Fibroblast of pulmonary artery (primary cell): ENCODE measurements around the gene CAMTA1.

ENCODE experiments used
- DNase-seq: peaks from one replicate; pipeline ENCODE4 v3.0.0-alpha.2; 2010; ENCODE audit warnings: low read depth
- H3K4me3 ChIP-seq: replicated peaks from 2 replicates; pipeline ENCODE4 v1.5.1; 2011; ENCODE audit warnings: low read depth, mild to moderate bottlenecking, control low read depth, low read length, moderate library complexity
- TF ChIP-seq, protein P1 (sequence below): IDR thresholded peaks from 2 replicates; pipeline ENCODE4 v1.5.1; 2011; ENCODE audit warnings: mild to moderate bottlenecking, control low read depth, low read length, inconsistent platforms; ENCODE audit errors: missing control alignments

The CAMTA1 gene

DNA sequence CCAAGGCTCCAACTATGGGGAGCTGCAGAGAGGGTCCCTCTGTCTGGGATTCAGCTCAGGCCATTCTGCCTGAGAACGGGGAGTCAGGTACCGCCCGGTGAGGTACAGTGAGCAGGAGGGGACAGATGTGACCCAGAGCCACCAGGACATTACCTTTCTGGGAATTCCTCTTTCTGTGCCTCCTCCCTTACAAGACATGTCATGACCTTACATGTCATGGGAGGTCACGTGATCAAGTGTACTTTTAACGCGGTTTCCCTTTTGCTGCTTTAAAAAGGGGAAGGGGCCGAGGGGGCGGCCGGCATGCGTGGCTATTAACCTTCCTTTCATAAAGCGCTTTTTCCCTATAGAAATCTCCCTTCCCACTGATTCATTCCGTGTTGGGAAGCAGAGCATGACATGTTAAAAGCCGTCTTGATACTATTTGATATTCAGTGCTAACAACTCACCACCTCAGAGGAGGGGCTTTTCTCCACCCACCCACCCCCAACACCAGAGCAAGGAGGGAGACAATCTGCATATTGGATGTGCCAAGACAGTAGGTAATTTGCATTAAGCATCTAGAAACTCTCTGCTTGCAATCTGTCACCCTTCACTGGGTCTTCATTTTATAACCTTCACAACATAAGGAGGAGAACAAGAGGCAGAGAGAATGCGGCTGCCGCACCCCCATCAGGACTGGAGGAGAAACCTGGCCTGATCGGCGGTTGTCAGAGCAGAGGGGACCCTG is 872.2 kb downstream of the CAMTA1 start:
- DNase-seq = no peak
- H3K4me3 ChIP-seq = no peak overlapping the region
- TF ChIP-seq, protein P1, sequence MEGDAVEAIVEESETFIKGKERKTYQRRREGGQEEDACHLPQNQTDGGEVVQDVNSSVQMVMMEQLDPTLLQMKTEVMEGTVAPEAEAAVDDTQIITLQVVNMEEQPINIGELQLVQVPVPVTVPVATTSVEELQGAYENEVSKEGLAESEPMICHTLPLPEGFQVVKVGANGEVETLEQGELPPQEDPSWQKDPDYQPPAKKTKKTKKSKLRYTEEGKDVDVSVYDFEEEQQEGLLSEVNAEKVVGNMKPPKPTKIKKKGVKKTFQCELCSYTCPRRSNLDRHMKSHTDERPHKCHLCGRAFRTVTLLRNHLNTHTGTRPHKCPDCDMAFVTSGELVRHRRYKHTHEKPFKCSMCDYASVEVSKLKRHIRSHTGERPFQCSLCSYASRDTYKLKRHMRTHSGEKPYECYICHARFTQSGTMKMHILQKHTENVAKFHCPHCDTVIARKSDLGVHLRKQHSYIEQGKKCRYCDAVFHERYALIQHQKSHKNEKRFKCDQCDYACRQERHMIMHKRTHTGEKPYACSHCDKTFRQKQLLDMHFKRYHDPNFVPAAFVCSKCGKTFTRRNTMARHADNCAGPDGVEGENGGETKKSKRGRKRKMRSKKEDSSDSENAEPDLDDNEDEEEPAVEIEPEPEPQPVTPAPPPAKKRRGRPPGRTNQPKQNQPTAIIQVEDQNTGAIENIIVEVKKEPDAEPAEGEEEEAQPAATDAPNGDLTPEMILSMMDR = no peak

DNA sequence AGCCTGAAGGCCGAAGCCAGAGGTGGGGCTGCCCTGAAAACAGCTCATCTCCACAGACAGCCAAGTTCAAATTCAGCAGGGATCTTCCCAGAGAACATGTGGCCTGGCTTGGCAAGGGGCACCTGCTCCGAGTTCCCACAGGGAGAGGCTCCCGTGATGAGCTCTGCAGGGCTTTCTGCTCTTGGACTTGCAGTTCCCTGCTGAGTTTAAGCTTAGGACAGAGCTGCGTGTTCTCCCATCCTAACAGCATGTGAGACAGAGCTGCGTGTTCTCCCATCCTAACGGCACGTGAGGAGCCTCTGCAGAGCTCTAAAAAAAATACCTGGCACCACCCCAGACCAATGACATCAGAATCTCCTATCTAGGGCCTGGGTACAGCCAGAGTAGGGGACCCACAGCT is 872.8 kb downstream of the CAMTA1 start:
- TF ChIP-seq, protein P1 = no peak

DNA sequence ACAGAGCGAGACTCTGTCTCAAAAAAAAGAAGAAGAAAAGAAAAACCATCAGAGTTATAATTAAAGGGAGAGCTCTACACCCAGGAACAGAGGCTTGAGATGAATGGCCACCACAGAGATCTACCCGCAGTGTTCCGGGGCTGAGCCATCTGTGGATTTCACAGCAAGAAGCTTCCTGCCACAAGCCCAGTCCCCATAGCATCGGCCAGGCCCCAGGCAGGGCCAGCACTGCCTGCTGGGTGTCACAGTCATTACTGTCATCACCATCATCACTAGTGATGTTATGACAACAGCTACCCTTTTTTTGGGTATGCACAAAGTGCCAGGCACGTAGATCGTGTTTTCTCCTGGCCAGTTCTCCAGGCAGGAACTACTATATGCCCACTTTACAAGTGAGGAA is 874.3 kb downstream of the CAMTA1 start:
- TF ChIP-seq, protein P1 = no peak

More for the DNA sequence above, 872.8 kb downstream of the CAMTA1 start:
- no peak overlapping the region for H3K4me3 ChIP-seq
- DNase-seq = no peak

DNA sequence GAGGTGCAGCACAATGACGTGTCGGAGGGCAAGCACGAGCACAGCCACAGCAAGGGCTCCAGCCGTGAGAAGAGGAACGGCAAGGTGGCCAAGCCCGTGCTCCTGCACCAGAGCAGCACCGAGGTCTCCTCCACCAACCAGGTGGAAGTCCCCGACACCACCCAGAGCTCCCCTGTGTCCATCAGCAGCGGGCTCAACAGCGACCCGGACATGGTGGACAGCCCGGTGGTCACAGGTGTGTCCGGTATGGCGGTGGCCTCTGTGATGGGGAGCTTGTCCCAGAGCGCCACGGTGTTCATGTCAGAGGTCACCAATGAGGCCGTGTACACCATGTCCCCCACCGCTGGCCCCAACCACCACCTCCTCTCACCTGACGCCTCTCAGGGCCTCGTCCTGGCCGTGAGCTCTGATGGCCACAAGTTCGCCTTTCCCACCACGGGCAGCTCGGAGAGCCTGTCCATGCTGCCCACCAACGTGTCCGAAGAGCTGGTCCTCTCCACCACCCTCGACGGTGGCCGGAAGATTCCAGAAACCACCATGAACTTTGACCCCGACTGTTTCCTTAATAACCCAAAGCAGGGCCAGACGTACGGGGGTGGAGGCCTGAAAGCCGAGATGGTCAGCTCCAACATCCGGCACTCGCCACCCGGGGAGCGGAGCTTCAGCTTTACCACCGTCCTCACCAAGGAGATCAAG is 878.3 kb downstream of the CAMTA1 start:
- no peak for DNase-seq
- TF ChIP-seq, protein P1 = no peak

More for the DNA sequence above, 874.3 kb downstream of the CAMTA1 start:
- no peak overlapping the region for H3K4me3 ChIP-seq
- DNase-seq = no peak

DNA sequence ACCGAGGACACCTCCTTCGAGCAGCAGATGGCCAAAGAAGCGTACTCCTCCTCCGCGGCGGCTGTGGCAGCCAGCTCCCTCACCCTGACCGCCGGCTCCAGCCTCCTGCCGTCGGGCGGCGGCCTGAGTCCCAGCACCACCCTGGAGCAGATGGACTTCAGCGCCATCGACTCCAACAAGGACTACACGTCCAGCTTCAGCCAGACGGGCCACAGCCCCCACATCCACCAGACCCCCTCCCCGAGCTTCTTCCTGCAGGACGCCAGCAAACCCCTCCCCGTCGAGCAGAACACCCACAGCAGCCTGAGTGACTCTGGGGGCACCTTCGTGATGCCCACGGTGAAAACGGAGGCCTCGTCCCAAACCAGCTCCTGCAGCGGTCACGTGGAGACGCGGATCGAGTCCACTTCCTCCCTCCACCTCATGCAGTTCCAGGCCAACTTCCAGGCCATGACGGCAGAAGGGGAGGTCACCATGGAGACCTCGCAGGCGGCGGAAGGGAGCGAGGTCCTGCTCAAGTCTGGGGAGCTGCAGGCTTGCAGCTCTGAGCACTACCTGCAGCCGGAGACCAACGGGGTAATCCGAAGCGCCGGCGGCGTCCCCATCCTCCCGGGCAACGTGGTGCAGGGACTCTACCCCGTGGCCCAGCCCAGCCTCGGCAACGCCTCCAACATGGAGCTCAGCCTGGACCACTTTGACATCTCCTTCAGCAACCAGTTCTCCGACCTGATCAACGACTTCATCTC is 879.1 kb downstream of the CAMTA1 start:
- TF ChIP-seq, protein P1 = no peak
- no peak for DNase-seq

More for the DNA sequence above, 878.3 kb downstream of the CAMTA1 start:
- H3K4me3 ChIP-seq = no peak overlapping the region

DNA sequence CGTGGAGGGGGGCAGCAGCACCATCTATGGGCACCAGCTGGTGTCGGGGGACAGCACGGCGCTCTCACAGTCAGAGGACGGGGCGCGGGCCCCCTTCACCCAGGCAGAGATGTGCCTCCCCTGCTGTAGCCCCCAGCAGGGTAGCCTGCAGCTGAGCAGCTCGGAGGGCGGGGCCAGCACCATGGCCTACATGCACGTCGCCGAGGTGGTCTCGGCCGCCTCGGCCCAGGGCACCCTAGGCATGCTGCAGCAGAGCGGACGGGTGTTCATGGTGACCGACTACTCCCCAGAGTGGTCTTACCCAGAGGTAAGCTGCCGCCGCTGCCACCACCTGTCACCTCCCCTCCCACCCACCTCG is 879.6 kb downstream of the CAMTA1 start:
- TF ChIP-seq, protein P1 = no peak
- no peak overlapping the region for H3K4me3 ChIP-seq
- DNase-seq = no peak

More for the DNA sequence above, 879.1 kb downstream of the CAMTA1 start:
- no peak overlapping the region for H3K4me3 ChIP-seq
